Stomach (tissue), 9 donors: ENCODE measurements around the gene ANO1. TPM values are rescaled to one million over a fixed set of nuclear protein-coding genes. Genes with fewer than 3 reads are reported as not detected.

Experiments used
- DNase-seq, 2 donors: peaks; one replicate each; pipeline versions ENCODE4 v3.0.0 to v3.0.0-alpha.2; 2013 to 2019
- H3K27ac ChIP-seq, 5 donors: fragments of 200-600 bp in 4 of 5; sonication (generic) in 4 of 5; one replicate each; pipeline ENCODE4 v1.5.1; 2013 to 2019; ENCODE audit warnings: mild to moderate bottlenecking in 1 of 5, moderate library complexity in 1 of 5
- H3K27me3 ChIP-seq, 3 donors: fragments of 200-600 bp; sonication (generic); one replicate each; pipeline ENCODE4 v1.5.1; 2017 to 2019; ENCODE audit warnings: mixed run types in 1 of 3
- H3K36me3 ChIP-seq, 4 donors: fragments of 200-600 bp; sonication (generic); 1 replicate in 3 of 4; 2 replicates in 1 of 4; pipeline ENCODE4 v1.5.1; 2016 to 2019
- H3K4me1 ChIP-seq, 4 donors: fragments of 200-600 bp; sonication (generic); one replicate each; pipeline ENCODE4 v1.5.1; 2016 to 2019
- H3K4me3 ChIP-seq, 4 donors: fragments of 200-600 bp; sonication (generic) in 3 of 4; one replicate each; pipeline ENCODE4 v1.5.1; 2016 to 2019; ENCODE audit warnings: mild to moderate bottlenecking in 1 of 4
- H3K9me3 ChIP-seq, 4 donors: fragments of 200-600 bp; sonication (generic); one replicate each; pipeline ENCODE4 v1.5.1; 2016 to 2019
- EP300 ChIP-seq: sonication (generic); formaldehyde crosslinking; IDR thresholded peaks from one replicate; pipeline ENCODE4 v1.6.1; 2017; ENCODE audit warnings: antibody characterized with exemption
- POLR2A ChIP-seq, 4 donors: fragments of 450-650 bp; IDR thresholded peaks; one replicate each; pipeline ENCODE4 v1.6.1; 2016; ENCODE audit warnings: antibody characterized with exemption in 4 of 4, control low read depth in 2 of 4, mild to moderate bottlenecking in 1 of 4, moderate library complexity in 1 of 4
- POLR2AphosphoS5 ChIP-seq, 3 donors: sonication (generic); formaldehyde crosslinking; IDR thresholded peaks; one replicate each; pipeline ENCODE4 v1.6.1; 2016; ENCODE audit warnings: antibody characterized with exemption in 3 of 3
- WGBS, 5 donors: extraction: QIAGEN DNeasy Blood & Tissue Kit in 3 of 5; methylation state at CpG; one replicate each; pipeline versions ENCODE4 v1.1.5 to v1.1.7; 2013 to 2018; 5-methylcytosine and 5-hydroxymethylcytosine counted together
- intact Hi-C: fragments of 100-400 bp; cut with DNase I; formaldehyde crosslinking; loops from one replicate; pipeline ENCODE4 v1.15.1; 2023; ENCODE audit warnings: low total_unique reads
- polyA plus RNA-seq, 3 donors: library from polyadenylated mRNA; stranded (reverse); fragments of 200-250 nt; gene quantifications; one replicate each; pipeline ENCODE4 v1.2.3, GENCODE V29; 2013
- total RNA-seq, 5 donors: library from RNA; depleted of rRNA; stranded (reverse); fragments of >200 nt; gene quantifications; one replicate each; pipeline versions ENCODE4 v1.1.0 to v1.2.3, GENCODE V29; 2014 to 2016
- TF ChIP-seq, protein P1 (sequence below), 7 experiments: fragments of 450-650 bp in 4 of 7; fragments of 200-600 bp in 3 of 7; sonication (generic) in 3 of 7; IDR thresholded peaks; one replicate each; pipeline ENCODE4 v1.5.1; 2016 to 2019; ENCODE audit warnings: antibody characterized with exemption in 7 of 7, control low read depth in 2 of 7, mild to moderate bottlenecking in 1 of 7
- donor health status: healthy with polysubstance abuse.
- donor health status: Bipolar disorder and iron deficiency.
- donor health status: healthy.

ANO1 gene
- total and polyA plus RNA-seq, 8 donors: 1.8 to 69.6 (median 12.9) TPM

DNA sequence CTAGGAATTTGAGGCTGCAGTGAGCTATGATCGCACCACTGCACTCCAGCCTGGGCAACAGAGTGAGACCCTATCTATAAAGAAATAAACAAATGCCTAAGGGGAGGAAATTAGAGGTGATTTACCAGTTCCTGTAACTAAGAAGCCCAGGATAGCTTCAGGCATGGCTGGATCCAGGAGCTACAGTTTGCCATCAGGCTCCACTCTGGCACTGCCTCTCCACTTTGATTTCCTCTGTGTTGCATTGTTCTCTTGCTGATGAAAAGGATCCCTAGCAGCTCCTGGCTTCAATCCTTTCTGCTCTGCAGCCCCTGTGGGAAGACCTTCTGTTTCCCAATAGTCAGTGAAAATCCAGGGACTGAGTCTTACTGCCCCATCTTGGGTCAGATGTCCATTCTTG is 104.9 kb downstream of the ANO1 start:
- Histone ChIP-seq H3K27me3 (peaks cover 0 to 30% (median 0%) of the 10 kb centered on the region in 3 donors), H3K27ac (no peak overlapping the region), H3K4me1 (peaks cover 0 to 7% (median 0%) of the 10 kb centered on the region in 4 donors), H3K9me3 (no peaks in the 10 kb centered on the region), H3K36me3 (peaks cover 0 to 18% (median 0%) of the 10 kb centered on the region in 4 donors), H3K4me3 (no peak overlapping the region)
- WGBS, 5 donors: 89 to 100% (median 95%) methylated on average over 1 of the region's 1 CpG
- TF ChIP-seq POLR2AphosphoS5 (IDR thresholded peaks at IDR 0.05): no peak
- TF ChIP-seq, protein P1, sequence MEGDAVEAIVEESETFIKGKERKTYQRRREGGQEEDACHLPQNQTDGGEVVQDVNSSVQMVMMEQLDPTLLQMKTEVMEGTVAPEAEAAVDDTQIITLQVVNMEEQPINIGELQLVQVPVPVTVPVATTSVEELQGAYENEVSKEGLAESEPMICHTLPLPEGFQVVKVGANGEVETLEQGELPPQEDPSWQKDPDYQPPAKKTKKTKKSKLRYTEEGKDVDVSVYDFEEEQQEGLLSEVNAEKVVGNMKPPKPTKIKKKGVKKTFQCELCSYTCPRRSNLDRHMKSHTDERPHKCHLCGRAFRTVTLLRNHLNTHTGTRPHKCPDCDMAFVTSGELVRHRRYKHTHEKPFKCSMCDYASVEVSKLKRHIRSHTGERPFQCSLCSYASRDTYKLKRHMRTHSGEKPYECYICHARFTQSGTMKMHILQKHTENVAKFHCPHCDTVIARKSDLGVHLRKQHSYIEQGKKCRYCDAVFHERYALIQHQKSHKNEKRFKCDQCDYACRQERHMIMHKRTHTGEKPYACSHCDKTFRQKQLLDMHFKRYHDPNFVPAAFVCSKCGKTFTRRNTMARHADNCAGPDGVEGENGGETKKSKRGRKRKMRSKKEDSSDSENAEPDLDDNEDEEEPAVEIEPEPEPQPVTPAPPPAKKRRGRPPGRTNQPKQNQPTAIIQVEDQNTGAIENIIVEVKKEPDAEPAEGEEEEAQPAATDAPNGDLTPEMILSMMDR (IDR thresholded peaks at IDR 0.05): no peak
- TF ChIP-seq EP300: no peak
- no peak for TF ChIP-seq POLR2A (IDR thresholded peaks at IDR 0.05)
- intact Hi-C loops: no loop called here
- no peak for DNase-seq

DNA sequence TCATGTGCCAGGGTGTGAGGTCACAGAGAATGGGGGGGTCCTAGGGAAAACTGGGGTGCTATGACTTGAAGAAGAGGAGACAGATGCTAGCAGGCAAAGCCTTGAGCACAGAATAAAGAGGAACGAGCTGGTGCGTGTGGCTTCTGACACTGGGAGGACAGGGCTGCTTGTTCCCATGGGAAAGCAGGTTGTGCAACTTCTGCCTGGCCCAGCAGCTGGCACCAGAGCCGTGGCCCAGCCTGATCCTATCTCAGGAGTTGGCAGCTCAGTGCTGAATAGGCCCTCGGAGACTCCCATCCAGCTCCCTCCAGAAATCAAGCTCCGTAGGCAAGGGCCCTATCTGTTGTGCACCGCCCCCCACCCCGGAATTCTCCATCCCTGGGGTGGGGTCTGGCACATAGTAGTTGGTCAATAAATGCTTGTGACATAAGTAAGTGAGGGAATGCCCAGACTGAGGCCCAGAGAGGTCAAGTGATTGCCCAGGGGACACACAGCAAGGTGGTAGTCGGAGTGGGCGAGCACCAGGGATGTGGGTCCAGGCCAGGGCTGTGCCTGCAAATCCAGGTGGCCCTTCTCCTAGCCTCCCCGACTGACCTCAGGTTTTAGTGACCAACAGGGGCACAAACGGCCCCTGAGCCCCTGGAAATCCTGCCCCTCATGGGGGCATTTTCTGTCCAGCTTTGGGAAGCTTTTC is 105.5 kb downstream of the ANO1 start:
- no peaks in the 10 kb centered on the region for H3K9me3 ChIP-seq
- TF ChIP-seq POLR2A (IDR thresholded peaks at IDR 0.05) (no peak), POLR2AphosphoS5 (IDR thresholded peaks at IDR 0.05) (no peak), EP300 (no peak)
- TF ChIP-seq, protein P1 (IDR thresholded peaks at IDR 0.05): no peak
- peaks cover 0 to 18% (median 0%) of the 10 kb centered on the region in 4 donors for H3K36me3 ChIP-seq
- intact Hi-C loops: no loop called here
- peaks cover 0 to 7% (median 0%) of the 10 kb centered on the region in 4 donors for H3K4me1 ChIP-seq
- H3K4me3 ChIP-seq: no peak overlapping the region
- no peak overlapping the region for H3K27ac ChIP-seq
- H3K27me3 ChIP-seq: peaks cover 0 to 30% (median 0%) of the 10 kb centered on the region in 3 donors
- DNase-seq: peak in 1 of 2 donors; percentile 74
- WGBS, 5 donors: 46 to 67% (median 53%) methylated on average over 9 to 11 of the region's 11 CpGs

DNA sequence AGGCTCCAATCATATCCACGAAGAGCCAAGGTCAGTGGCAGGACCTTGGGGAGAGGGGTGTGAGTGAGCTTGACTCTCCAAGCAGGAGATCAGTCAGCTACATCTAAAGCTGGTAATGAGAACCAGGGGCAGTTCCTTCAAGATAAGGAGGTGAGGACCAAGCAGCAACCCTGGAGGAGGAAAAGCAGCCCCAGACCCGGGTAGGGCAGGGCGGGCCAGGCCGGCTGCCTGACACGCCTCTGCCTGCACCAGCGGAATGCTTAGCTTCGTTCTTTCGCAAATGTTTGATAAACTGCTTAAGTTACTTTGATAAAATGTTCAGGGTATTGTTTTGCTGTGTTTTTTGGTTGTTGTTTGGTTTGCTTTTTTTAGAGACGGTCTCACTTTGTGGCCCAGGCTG is 106.3 kb downstream of the ANO1 start:
- intact Hi-C loops: no loop called here
- TF ChIP-seq POLR2AphosphoS5 (IDR thresholded peaks at IDR 0.05) (no peak), EP300 (no peak), POLR2A (IDR thresholded peaks at IDR 0.05) (no peak)
- TF ChIP-seq, protein P1 (IDR thresholded peaks at IDR 0.05): no peak
- no peak overlapping the region for H3K27ac ChIP-seq
- no peak overlapping the region for H3K4me3 ChIP-seq
- H3K27me3 ChIP-seq: peaks cover 0 to 30% (median 0%) of the 10 kb centered on the region in 3 donors
- peaks cover 0 to 7% (median 0%) of the 10 kb centered on the region in 4 donors for H3K4me1 ChIP-seq
- peaks cover 0 to 18% (median 0%) of the 10 kb centered on the region in 4 donors for H3K36me3 ChIP-seq
- H3K9me3 ChIP-seq: no peaks in the 10 kb centered on the region
- 28 to 63% (median 41%) methylated on average over 9 of the region's 9 CpGs for WGBS, 5 donors
- DNase-seq: no peak

DNA sequence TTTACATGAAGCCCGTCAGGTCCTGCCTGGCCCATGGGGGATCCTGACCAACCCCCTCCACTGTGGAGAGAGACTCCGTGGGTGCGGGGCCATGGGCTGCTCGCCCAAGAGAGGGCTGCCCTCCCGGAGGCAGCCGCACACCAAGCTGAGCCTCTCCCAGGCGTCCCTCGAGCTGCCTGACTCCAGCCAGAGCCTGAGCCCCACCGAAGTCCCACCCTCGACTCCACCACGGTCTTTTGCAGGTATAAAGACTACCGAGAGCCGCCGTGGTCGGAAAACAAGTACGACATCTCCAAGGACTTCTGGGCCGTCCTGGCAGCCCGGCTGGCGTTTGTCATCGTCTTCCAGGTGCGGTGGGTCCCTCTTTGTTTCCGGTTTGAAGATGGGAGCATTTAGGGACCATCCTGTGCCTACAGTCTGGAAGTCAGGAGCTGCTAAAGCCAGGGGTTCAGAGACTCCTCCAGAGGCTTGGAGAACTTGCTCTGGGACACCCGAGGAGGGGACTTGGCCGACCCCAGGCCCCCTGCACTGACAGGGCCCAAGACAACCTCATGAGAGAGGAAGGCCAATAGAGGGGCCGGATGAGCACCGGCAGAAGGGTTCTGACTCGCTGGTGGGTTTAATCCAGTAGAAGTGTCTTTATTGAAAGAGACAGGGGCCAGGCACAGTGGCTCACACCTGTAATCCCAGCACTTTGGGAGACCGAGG is 107.4 kb downstream of the ANO1 start:
- no peak for DNase-seq
- peaks cover 0 to 7% (median 0%) of the 10 kb centered on the region in 4 donors for H3K4me1 ChIP-seq
- TF ChIP-seq EP300 (no peak), POLR2AphosphoS5 (IDR thresholded peaks at IDR 0.05) (no peak), POLR2A (IDR thresholded peaks at IDR 0.05) (no peak)
- TF ChIP-seq, protein P1 (IDR thresholded peaks at IDR 0.05): no peak
- H3K9me3 ChIP-seq: no peaks in the 10 kb centered on the region
- intact Hi-C loops: no loop called here
- 84 to 94% (median 91%) methylated on average over 20 to 28 of the region's 28 CpGs for WGBS, 5 donors
- H3K4me3 ChIP-seq: no peak overlapping the region
- H3K27ac ChIP-seq: no peak overlapping the region
- peaks cover 0 to 18% (median 0%) of the 10 kb centered on the region in 4 donors for H3K36me3 ChIP-seq
- H3K27me3 ChIP-seq: peaks cover 0 to 30% (median 0%) of the 10 kb centered on the region in 3 donors
